ENCODE measurements around the gene HOMER3. TPM values are rescaled to one million over a fixed set of nuclear protein-coding genes. Genes with fewer than 3 reads are reported as not detected.

Gene HOMER3
- total and polyA plus RNA-seq, 2 donors (not counting 3 experiments of a cell fraction or from before 2014, with no cell fraction given) = 139 to 184 TPM

DNA sequence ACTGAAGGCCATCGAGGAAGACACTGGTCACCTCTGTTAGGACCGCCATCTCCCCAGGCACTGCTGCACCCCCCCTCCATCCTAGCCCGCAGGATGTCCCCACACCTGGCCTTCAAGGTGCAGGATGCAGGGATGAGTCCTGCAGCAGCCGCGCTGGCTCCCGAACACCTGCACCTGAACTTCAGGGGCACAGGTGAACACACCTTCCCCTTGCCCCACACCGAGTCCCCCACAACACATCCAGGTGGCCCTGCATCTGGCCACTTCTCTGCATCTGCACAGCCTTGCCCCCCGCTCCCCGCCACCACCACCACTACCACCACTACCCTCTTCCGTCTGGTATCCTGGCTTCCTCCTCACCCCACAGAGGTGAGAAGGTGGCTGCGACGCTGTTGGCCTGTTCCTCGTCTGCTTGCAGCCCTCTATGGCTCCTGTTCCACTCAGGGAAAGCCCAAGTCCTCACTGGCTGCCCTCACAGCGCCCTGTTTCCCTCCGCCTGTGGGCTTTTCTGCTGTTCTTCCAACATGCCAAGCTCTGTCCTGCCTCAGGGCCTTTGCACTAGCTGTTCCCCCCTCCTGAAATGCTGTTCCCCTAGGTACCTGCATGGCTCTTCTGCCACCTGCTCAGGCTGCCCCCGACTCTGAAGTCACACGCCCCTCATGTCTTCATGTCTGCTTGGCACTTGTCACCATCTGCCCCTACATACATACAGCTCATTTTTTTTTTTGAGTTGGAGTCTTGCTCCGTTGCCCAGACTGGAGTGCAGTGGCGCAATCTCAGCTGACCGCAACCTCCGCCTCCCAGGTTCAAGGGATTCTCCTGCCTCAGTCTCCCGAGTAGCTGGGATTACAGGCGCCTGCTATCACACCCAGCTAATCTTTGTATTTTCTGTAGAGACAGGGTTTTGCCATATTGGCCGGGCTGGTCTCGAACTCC, 43.7 kb downstream of the HOMER3 start:
- H3K4me3 ChIP-seq (replicated peaks in 1 of 3; ENCODE audit: insufficient read depth in 1 of 3, low read depth in 1 of 3, low read length in 3 of 3) = no peak overlapping the region
- no peaks in the 10 kb centered on the region for H3K9me3 ChIP-seq (replicated peaks; ENCODE audit: control insufficient read depth, insufficient read depth, low read length)
- H3K4me1 ChIP-seq (ENCODE audit: control insufficient read depth, extremely low read depth, insufficient read depth, low read length) = no peaks in the 10 kb centered on the region
- no peaks in the 10 kb centered on the region for H3K79me2 ChIP-seq (ENCODE audit: control insufficient read depth, insufficient read depth, low read length)
- dilution Hi-C loops (cut with MboI; ENCODE audit: extremely low pct_ligation_motif_present, low sequenced_read_pairs) (no loop called here), intact Hi-C loops (cut with micrococcal nuclease) (loop anchor here (5.0 kb wide), 1 partner anchor 75 kb away; no protein-coding TSS in a partner anchor)
- ChIA-PET POLR2A (no interaction called here), CTCF (interaction anchor here (0.8 to 1.6 kb wide), 6 partner anchors 15 to 90 kb away, joined by 3 to 5 read pairs (median 4); partner anchors contain the start of genes COPE and DDX49)
- H2AFZ ChIP-seq (ENCODE audit: low read depth, low read length) = no peak overlapping the region
- FAIRE-seq = no peak
- no peak overlapping the region for H3K9ac ChIP-seq (replicated peaks; ENCODE audit: extremely low read depth, insufficient read depth, low read length)
- H3K27ac ChIP-seq (ENCODE audit: insufficient read depth, low read depth, low read length) = no peak overlapping the region
- TF ChIP-seq, protein P1, sequence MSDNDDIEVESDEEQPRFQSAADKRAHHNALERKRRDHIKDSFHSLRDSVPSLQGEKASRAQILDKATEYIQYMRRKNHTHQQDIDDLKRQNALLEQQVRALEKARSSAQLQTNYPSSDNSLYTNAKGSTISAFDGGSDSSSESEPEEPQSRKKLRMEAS (IDR thresholded peaks at IDR 0.05; ENCODE audit: insufficient read depth, insufficient read length) = no peak
- no peak for TF ChIP-seq POLR2A (IDR thresholded peaks at IDR 0.05; ENCODE audit: low read depth, low read length)
- TF ChIP-seq MYC (IDR thresholded peaks at IDR 0.05; ENCODE audit: low read depth, low read length) = no peak
- no peak for TF ChIP-seq GATA2 (IDR thresholded peaks at IDR 0.05; ENCODE audit: insufficient read depth, insufficient read length, low read depth, low read length)
- no peak for TF ChIP-seq EZH2 (IDR thresholded peaks at IDR 0.05; ENCODE audit: borderline replicate concordance, low read depth, low read length, severe bottlenecking)
- no peak for TF ChIP-seq JUN (IDR thresholded peaks at IDR 0.05; ENCODE audit: borderline replicate concordance, insufficient read depth, insufficient read length, low read depth)
- no peaks in the 10 kb centered on the region for H3K9me1 ChIP-seq (replicated peaks; ENCODE audit: control insufficient read depth, extremely low read depth, insufficient read depth, low read length)
- no TSS peak for BruUV-seq (replicated peaks)
- peaks cover 0 to 2% of the 10 kb centered on the region in 2 experiments for H3K27me3 ChIP-seq (ENCODE audit: control insufficient read depth in 2 of 2, insufficient read depth in 2 of 2, low read length in 2 of 2)
- peaks cover 0 to 11% of the 10 kb centered on the region in 2 experiments for H3K36me3 ChIP-seq (ENCODE audit: control insufficient read depth in 2 of 2, extremely low read depth in 1 of 2, insufficient read depth in 2 of 2, low read length in 2 of 2)
- no peaks in the 10 kb centered on the region for H4K20me1 ChIP-seq (replicated peaks; ENCODE audit: control insufficient read depth, extremely low read depth, insufficient read depth, low read length)
- no peak overlapping the region for H3K4me2 ChIP-seq (ENCODE audit: insufficient read depth, low read length)
- DNase-seq (ENCODE audit: low read depth, low spot score) = no peak

All from endothelial cell of umbilical vein (primary cell).